Esophagus muscularis mucosa (tissue), 4 donors: ENCODE results near the gene C1orf94.
"Not testable (repeated sequence)": the region's sequence is repeated elsewhere in the genome, so short reads cannot be mapped to it uniquely, and the experiment has no call there.

Experiments
- EP300 ChIP-seq: sonication (generic); formaldehyde crosslinking; IDR thresholded peaks from one replicate; pipeline ENCODE4 v1.6.1; 2017; ENCODE audit warnings: antibody characterized with exemption
- POLR2A ChIP-seq: fragments of 450-650 bp; IDR thresholded peaks from one replicate; pipeline ENCODE4 v1.6.1; 2017; ENCODE audit warnings: antibody characterized with exemption, moderate library complexity, mild to moderate bottlenecking, low read depth
- POLR2AphosphoS5 ChIP-seq, 2 donors: sonication (generic); formaldehyde crosslinking; IDR thresholded peaks; one replicate each; pipeline ENCODE4 v1.6.1; 2017; ENCODE audit warnings: antibody characterized with exemption in 2 of 2
- TF ChIP-seq, protein P1 (sequence below), 3 experiments: fragments of 200-600 bp in 2 of 3; fragments of 450-650 bp in 1 of 3; sonication (generic) in 2 of 3; IDR thresholded peaks; one replicate each; pipeline ENCODE4 v1.5.1; 2017 to 2019; ENCODE audit warnings: antibody characterized with exemption in 3 of 3, mild to moderate bottlenecking in 2 of 3, moderate library complexity in 1 of 3

DNA sequence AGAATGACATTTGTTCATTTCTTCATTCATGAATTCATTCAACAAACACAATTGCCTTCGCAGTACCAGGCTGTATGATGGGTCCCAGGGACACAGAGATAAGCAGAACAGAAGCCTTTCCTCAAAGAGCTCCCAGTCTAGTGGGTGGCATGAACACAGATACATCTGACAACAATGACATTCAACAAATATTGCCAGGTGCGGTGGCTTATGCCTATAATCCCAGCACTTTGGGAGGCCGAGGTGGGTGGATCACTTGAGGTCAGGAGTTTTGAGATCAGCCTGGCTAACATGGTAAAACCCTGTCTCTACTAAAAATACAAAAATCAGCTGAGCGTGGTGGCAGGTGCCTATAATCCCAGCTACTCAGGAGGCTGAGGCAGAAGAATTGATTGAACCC, 6.7 kb downstream of the C1orf94 start:
- TF ChIP-seq POLR2A; EP300; POLR2AphosphoS5 (IDR thresholded peaks at IDR 0.05): not testable (repeated sequence)
- TF ChIP-seq, protein P1, sequence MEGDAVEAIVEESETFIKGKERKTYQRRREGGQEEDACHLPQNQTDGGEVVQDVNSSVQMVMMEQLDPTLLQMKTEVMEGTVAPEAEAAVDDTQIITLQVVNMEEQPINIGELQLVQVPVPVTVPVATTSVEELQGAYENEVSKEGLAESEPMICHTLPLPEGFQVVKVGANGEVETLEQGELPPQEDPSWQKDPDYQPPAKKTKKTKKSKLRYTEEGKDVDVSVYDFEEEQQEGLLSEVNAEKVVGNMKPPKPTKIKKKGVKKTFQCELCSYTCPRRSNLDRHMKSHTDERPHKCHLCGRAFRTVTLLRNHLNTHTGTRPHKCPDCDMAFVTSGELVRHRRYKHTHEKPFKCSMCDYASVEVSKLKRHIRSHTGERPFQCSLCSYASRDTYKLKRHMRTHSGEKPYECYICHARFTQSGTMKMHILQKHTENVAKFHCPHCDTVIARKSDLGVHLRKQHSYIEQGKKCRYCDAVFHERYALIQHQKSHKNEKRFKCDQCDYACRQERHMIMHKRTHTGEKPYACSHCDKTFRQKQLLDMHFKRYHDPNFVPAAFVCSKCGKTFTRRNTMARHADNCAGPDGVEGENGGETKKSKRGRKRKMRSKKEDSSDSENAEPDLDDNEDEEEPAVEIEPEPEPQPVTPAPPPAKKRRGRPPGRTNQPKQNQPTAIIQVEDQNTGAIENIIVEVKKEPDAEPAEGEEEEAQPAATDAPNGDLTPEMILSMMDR (IDR thresholded peaks at IDR 0.05), result not testable (repeated sequence)
